Measurements from ENCODE around the gene GSTA5. TPM values are rescaled to one million over a fixed set of nuclear protein-coding genes. Genes with fewer than 3 reads are reported as not detected.
"Not testable (repeated sequence)": the region's sequence is repeated elsewhere in the genome, so short reads cannot be mapped to it uniquely, and the experiment has no call there.

GSTA5 gene
- total RNA-seq, 1 donor = not detected

DNA sequence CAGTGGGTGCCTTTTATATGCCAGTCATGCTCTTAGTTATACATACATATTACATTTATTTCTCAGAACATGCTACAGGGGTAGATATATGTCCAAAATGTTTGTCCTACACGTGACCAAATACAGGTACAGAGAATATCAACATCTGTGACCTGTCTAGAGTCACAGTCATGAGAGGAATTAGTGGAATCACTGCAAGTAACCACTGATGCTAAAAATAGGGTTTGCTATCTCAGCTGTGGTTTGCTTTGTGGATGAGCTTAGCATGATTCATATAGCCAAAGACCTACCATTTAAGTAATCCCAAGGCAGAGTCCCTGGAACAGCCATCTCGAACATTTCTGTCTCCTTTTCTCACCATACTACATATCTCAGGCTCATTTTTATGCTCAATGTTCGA, 36.6 kb upstream of the GSTA5 start:
- no peak overlapping the region for H3K4me3 ChIP-seq (ENCODE audit: low read depth, low read length)
- no peak for TF ChIP-seq CTCF (IDR thresholded peaks at IDR 0.05; ENCODE audit: insufficient read depth, low read depth, low read length)
- peak; percentile 91 for DNase-seq (ENCODE audit: low read depth)

DNA sequence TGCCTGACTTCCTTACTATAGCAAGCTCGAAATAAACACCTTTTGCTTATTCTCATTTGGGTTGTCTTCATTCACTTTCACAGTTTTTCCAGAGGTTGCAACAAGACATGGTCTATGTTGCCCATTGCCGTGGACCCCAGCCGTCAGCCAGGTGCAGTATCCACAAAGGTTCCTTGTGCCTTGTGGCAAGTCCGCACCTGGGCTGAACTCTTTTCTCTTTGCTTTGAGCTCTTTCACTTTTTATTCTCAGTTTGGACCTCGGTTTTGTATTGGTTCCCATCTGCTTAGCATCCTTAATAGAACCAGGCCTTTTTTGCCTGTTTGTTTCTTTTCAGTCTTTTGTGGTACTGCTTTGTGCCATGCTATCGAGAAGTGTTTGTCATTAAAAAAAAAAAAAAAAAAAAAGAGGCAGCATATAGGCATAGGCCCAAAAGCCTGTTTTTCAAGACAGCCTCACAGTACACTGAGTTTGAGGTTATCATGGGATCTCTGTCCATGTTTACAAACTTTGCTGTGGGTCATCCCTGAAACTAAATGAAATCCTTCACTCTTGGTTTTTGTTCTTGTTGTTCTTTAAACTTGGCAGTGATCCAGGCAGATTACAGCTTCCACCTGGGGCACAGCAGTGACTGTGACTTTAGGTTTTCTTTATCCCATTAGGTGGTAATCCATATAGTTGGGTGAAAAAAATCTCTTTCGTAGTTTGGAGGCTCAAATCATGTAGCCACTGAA, 35.6 kb upstream of the GSTA5 start:
- peak; percentile 39 for DNase-seq (ENCODE audit: low read depth)
- TF ChIP-seq CTCF (IDR thresholded peaks at IDR 0.05; ENCODE audit: insufficient read depth, low read depth, low read length) = no peak
- no peak overlapping the region for H3K4me3 ChIP-seq (ENCODE audit: low read depth, low read length)

GRCh38 chr6:52872031-52872430, 31.4 kb upstream of the GSTA5 start:
- TF ChIP-seq CTCF (IDR thresholded peaks at IDR 0.05; ENCODE audit: insufficient read depth, low read depth, low read length) = no peak
- peak; percentile 30 for DNase-seq (ENCODE audit: low read depth)
- no peak overlapping the region for H3K4me3 ChIP-seq (ENCODE audit: low read depth, low read length)

- no peak for DNase-seq (ENCODE audit: low read depth)
- no peak for TF ChIP-seq CTCF (IDR thresholded peaks at IDR 0.05; ENCODE audit: insufficient read depth, low read depth, low read length)
- no peak overlapping the region for H3K4me3 ChIP-seq (ENCODE audit: low read depth, low read length)
Observed at GRCh38 chr6:52871621-52872020, 31.0 kb upstream of the GSTA5 start.

DNA sequence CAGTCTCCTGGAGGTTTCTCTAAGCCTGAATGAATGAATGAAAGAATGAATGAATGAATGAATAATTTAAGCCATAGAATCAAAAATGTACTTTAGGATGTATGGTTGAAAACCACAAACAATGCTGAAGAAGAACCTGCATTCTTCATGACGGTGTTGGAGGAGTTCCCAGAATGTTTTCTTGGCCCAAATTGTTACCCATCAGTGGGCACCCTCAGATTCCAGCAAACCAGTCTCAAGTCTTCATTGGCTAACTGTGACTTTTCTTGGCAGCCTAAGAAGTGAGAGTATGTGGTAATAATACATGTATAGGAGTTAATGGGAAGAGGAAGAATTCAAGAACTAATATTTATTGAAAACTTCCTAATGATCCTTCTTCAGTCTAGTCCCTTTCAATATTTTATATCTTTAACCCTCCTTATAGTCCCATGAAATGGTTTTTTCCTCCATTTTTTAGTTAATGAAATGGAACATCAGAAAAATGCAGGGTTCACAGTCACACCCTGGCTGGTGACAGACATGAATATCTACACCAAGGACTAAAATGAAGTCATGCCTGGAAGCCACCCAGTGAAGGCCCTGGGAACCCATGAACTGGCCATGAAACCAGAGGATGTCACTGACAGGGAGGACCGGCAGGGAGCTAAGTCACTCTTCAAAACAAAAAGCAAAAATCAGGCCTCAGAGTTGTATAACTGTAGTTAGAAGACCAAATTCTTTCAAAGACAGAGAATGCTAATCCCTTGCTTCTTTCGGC, 29.9 kb upstream of the GSTA5 start:
- not testable (repeated sequence) for H3K4me3 ChIP-seq (ENCODE audit: low read depth, low read length); DNase-seq (ENCODE audit: low read depth)

GRCh38 chr6:52868899-52869298, 28.3 kb upstream of the GSTA5 start:
- not testable (repeated sequence) for H3K4me3 ChIP-seq (ENCODE audit: low read depth, low read length); DNase-seq (ENCODE audit: low read depth)

- TF ChIP-seq CTCF (IDR thresholded peaks at IDR 0.05; ENCODE audit: insufficient read depth, low read depth, low read length) = no peak
- DNase-seq (ENCODE audit: low read depth) = no peak
- H3K4me3 ChIP-seq (ENCODE audit: low read depth, low read length) = no peak overlapping the region
Observed at GRCh38 chr6:52868240-52868639, 27.6 kb upstream of the GSTA5 start.

DNA sequence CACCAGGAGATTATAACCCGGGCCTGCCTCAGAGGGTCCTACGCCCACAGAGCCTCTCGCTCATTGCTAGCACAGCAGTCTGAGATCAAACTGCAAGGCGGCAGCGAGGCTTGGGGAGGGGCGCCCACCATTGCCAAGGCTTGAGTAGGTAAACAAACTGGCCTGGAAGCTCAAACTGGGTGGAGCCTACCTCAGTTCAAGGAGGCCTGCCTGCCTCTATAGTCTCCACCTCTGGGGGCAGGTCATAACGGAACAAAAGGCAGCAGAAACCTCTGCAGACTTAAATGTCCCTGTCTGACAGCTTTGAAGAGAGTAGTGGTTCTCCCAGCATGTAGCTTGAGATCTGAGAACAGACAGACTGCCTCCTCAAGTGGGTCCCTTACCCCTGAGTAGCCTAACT, 20.5 kb upstream of the GSTA5 start:
- not testable (repeated sequence) for H3K4me3 ChIP-seq (ENCODE audit: low read depth, low read length); DNase-seq (ENCODE audit: low read depth)

Measured in fibroblast of villous mesenchyme (primary cell).